Left kidney (tissue), 2 donors: ENCODE data around the gene ZNF592. TPM values are rescaled to one million over a fixed set of nuclear protein-coding genes. Genes with fewer than 3 reads are reported as not detected.
"Not testable (repeated sequence)": the region's sequence is repeated elsewhere in the genome, so short reads cannot be mapped to it uniquely, and the experiment has no call there.

Source experiments
- DNase-seq: peaks from one replicate; pipeline ENCODE4 v3.0.0-alpha.2; 2013
- polyA plus RNA-seq: library from polyadenylated mRNA; unstranded; fragments of 120-200 nt; gene quantifications from one replicate; pipeline ENCODE4 v1.2.1, GENCODE V29; 2013; ENCODE audit not compliant: insufficient read length

Gene ZNF592
- polyA plus RNA-seq, 1 donor = 32.2 TPM

DNA sequence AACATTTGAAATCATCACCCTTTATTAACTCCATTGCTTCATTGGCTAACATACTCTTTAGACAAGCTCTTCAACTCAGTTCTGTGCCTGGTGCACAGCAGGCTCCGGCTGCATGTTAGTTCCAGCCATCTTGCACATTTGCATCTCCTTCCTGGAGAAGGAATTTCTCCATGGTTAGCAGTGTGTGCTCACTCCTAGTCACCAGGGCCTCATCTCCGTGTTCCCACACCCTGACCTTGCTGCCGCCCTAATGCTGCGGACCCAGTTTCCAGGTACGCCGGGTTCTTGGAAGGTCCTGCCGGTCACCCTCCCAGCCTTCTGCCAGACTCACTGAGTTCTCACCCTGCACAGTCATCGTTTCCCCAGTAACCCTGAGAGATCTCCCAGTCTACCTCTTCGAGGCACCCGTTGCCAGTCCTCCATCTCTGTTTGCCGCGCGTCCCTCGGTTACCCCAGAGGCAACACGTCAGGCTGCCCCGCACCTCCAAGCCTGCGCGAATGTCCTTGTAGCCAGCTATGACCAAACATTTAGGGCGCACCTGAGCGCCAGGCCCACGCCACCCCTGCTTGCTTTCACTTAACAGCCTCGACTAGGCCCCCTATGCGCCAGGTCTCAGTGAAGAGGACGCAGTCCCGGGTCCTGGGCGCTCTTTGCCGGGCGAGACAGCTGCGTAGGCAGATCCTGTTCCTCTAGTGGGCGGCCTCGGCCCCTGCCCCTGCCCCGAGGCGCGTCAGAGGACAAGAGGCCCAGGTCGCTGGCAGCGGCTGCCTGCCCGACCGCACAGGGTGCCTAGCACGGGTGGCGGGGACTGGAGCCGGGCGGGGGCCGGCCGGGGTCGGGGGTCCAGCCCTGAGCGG, 747 bp upstream of the ZNF592 start:
- peak; percentile 60 for DNase-seq

DNA sequence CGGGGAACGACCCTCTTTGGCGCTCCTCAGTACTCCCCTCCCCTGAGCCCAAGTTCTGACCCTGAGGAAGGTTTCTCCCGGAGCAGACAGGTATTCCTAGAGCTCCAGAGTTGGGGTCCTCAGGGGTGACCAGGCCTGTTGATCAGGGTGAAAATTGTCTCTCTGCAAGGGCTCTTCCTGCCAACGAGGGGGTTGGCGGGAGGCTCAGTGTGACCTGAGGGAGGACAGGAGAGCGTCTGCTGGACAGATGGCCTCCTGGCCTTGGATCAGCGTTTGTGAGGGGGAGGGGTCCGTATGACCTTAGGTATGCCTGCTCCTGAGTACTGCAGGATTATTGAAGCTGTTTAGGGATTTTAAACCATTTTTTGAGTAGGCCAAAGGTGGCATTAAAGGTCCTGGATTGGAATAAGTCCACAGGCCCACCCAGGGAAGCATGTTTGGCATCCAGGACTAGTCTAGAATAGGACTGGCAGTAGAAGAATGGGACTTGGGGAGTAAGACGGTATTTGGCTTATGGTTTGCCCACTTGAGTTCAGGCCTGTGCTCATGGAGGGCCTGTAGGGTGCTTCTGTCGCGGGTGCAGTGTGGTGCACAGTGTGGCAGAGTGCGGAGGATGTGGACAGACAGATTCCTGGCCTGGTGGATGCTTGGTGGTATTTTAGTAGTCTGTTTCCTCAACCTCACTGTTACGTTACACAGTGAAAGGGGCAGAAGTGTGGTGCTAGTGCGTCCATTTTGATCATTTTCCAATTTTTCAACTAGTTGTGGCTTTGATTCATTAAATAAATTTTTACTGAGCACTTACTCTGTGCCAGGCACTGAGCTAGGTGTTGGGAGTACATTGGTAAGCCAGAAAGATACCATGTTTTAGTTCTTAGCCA, 959 bp downstream of the ZNF592 start:
- no peak for DNase-seq

DNA sequence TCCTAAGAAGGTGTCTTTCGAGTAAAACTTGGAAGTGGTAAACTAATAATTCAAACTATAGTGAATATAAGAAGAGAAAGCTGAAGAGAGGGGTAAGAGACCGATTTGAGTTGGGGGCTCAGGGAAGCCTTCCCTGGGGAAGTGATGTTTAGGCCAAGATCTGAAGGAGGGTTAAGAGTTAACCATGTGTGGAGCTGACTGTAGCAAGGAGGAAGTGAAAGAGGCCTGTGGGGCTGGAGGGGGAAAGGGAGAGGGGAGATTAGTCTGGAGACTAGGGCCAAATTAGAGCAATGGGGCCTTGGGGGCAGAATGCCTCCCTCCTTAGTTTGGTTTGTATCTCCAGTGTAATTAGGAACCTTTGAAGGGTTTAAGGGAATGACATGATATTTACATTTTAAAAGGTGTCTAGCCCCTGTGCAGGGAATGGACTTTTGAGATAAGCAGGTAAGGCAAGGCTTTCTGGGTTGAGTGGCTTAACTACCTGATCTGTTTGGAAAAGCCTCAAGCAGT, 2.2 kb downstream of the ZNF592 start:
- no peak for DNase-seq

DNA sequence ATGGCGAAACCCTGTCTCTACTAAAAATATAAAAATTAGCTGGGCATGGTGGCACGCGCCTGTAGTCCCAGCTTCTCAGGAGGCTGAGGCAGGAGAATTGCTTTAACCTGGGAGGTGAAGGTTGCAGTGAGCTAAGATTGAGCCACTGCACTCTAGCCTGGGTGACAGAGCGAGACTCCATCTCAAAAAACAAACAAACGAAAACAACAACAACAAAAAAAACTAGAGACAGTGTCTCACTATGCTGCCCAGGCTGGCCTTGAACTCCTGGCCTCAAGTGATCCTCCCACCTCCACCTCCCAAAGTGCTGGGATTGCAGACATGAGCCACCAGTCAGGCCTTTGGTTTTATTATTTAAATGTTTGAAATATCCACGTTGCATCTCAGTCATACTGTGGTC, 3.3 kb downstream of the ZNF592 start:
- DNase-seq = not testable (repeated sequence)

DNA sequence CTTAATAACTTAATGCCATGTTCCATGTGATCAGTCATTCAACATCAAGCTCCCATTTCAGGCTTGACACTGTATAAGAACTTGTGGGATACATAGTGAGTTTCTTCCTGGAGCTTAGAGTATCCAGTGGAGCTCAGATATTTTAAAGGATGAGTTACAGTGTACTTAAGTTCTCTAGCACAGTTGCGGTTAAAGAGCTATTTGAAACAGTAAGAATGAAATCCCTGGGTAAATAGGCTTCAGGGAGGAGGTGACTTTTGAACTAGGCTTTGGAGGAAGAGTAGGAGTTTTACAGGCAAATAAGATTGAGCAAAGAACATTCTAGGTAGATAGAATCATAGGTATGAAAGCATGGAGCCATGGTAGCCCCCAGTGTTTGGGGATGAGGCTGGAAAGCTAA, 3.8 kb downstream of the ZNF592 start:
- no peak for DNase-seq

GRCh38 chr15:84752700-84753099, 4.3 kb downstream of the ZNF592 start:
- DNase-seq = no peak

- not testable (repeated sequence) for DNase-seq
Measured at GRCh38 chr15:84754889-84755288, 6.5 kb downstream of the ZNF592 start.

- DNase-seq = no peak
Measured at GRCh38 chr15:84755736-84756527, 7.5 kb downstream of the ZNF592 start.

- no peak for DNase-seq
Measured at GRCh38 chr15:84759018-84759417, 10.6 kb downstream of the ZNF592 start.

DNA sequence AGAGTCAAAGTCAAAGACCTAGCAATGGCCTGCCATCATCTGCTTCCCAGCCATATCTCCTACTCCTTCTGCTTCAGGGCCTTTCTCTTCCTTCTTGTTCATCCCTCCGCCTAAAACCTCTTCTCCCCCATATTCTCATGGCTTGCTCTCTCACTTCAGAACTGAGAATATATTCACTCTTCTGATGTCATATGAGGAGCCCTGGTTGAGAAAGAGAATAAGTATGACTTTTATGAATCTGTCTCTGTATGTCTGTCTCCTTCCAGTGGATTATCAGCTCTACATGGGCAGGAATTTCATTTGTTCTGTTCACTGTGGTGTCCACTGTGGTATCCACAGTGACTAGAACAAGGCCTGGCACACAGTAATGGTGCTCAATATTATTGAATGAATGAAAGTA, 11.8 kb downstream of the ZNF592 start:
- no peak for DNase-seq

DNA sequence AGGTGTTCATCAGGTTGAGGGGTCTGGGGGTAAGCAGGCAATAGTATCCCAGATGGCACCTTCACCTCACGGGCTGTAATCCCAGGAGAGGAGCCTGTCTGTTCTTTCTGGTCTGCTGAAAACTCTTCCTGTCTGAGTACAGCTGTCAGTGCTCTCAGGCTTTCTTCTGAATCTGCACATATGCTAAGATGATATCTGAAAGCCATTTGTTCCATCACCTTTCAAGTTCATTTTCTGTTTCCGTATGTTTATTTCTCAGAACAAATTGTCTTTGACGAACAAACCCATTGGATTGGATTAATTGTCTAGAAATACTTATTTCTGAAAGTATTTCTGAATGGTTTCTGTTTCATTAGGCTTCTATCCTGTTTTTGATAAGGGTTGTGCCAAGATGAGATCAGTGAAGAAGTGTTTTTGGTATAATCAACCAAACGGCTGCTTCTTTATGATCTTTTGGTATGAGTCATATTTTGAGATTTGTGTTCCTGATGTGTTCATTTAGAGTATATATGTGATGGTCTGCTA, 13.3 kb downstream of the ZNF592 start:
- DNase-seq = no peak

- DNase-seq = no peak
Measured at GRCh38 chr15:84762840-84763572, 14.6 kb downstream of the ZNF592 start.

GRCh38 chr15:84764585-84764984, 16.2 kb downstream of the ZNF592 start:
- DNase-seq = no peak

DNA sequence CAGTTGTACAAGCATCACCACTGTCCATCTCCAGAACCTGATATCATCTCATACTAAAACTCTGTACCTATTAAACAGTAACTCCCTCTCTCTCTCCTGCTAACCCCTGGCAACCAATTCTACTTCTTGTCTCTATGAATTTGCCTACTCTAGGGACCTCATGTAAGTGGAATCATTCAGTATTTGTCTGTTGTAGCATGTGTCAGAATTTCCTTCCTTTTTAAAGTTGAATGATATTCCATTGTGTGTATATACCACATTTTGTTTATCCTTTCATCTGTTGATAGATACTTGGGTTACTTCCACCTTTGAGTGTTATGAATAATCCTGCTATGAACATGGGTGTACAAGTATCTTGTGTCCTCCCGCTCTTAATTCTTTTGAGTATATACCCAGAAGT, 16.6 kb downstream of the ZNF592 start:
- no peak for DNase-seq

DNA sequence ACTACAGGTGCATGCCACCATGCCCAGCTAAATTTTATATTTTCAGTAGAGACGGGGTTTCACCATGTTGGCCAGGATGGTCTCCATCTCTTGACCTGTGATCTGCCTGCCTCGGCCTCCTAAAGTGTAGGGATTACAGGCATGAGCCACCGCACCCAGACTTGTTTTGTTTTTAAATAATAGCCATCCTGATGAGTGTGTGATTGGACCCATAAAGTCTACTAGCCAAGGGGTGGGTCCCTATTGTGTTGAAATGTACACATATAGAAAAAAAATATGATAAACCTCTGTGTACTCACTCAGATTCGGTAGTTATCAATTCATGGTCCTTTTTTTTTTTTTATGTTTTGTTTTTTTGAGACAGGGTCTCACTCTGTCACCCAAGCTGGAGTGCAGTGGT, 17.3 kb downstream of the ZNF592 start:
- no peak for DNase-seq

DNA sequence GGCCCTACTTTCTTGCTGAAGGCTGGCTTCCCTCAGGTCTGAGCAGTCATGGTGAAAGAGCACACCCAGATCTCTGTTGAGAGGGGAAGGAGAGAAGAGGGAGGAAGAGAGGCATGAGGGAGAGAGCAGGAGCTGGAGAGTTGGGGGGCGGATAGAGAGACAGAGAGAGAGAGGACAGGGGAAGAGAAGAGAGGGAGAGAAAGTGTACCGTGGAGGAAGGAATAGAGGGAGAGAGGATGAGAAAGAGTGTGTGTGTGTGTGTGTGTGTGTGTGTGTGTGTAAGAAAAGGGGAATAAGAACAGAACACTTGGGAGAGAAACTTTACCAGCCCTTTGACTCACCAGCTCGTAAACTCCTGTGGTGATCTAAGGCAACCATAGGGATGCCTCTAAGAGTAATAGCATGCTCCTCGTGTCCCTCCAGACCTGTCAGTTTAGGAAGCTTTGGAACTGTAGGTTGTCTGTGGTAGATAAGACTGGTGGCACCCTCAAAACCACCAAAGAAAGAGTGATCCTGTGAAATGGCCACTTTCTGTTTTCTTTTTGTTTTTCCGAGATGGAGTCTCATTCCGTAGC, 18.2 kb downstream of the ZNF592 start:
- DNase-seq = no peak

GRCh38 chr15:84772031-84772430, 23.6 kb downstream of the ZNF592 start:
- DNase-seq = no peak

GRCh38 chr15:84772467-84772866, 24.1 kb downstream of the ZNF592 start:
- DNase-seq = no peak

- no peak for DNase-seq
Measured at GRCh38 chr15:84773716-84774115, 25.3 kb downstream of the ZNF592 start.

- DNase-seq = no peak
Measured at GRCh38 chr15:84775867-84776449, 27.6 kb downstream of the ZNF592 start.
